ENCODE data around the gene CKAP5. TPM values are rescaled to one million over a fixed set of nuclear protein-coding genes. Genes with fewer than 3 reads are reported as not detected.

CKAP5 gene
- total RNA-seq, 3 donors from 2014 or later = 32.1 to 45.2 (median 41.4) TPM

DNA sequence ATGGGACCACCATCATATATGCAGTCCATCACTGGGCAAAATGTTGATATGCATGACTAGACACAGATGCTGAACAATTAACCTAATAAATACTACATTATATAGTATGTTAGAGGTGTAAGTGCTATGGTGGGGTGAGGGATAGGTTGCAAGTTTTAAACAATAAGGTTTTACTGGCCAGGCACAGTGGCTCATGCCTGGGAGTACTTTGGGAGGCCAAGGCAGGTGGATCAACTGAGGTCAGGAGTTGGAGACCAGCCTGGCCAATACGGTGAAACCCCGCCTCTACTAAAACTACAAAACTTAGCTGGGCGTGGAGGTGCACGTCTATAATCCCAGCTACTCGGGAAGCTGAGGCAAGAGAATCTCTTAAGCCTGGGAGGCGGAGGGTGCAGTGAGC lies 98.9 kb downstream of the CKAP5 start:
- no peak overlapping the region for H3K4me3 ChIP-seq
- DNase-seq (ENCODE audit: low spot score in 2 of 2) = no peak
- H3K4me1 ChIP-seq = no peaks in the 10 kb centered on the region
- TF ChIP-seq POLR2A (IDR thresholded peaks at IDR 0.05) = no peak
- no peak for TF ChIP-seq POLR2AphosphoS5 (IDR thresholded peaks at IDR 0.05)
- TF ChIP-seq, protein P1, sequence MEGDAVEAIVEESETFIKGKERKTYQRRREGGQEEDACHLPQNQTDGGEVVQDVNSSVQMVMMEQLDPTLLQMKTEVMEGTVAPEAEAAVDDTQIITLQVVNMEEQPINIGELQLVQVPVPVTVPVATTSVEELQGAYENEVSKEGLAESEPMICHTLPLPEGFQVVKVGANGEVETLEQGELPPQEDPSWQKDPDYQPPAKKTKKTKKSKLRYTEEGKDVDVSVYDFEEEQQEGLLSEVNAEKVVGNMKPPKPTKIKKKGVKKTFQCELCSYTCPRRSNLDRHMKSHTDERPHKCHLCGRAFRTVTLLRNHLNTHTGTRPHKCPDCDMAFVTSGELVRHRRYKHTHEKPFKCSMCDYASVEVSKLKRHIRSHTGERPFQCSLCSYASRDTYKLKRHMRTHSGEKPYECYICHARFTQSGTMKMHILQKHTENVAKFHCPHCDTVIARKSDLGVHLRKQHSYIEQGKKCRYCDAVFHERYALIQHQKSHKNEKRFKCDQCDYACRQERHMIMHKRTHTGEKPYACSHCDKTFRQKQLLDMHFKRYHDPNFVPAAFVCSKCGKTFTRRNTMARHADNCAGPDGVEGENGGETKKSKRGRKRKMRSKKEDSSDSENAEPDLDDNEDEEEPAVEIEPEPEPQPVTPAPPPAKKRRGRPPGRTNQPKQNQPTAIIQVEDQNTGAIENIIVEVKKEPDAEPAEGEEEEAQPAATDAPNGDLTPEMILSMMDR (IDR thresholded peaks at IDR 0.05) = no peak
- H3K27me3 ChIP-seq = no peaks in the 10 kb centered on the region
- intact Hi-C loops (cut with DNase I; ENCODE audit: low total_unique reads) = no loop called here
- peaks cover 14% of the 10 kb centered on the region for H3K36me3 ChIP-seq
- H3K9me3 ChIP-seq = no peaks in the 10 kb centered on the region
- H3K27ac ChIP-seq = no peak overlapping the region

DNA sequence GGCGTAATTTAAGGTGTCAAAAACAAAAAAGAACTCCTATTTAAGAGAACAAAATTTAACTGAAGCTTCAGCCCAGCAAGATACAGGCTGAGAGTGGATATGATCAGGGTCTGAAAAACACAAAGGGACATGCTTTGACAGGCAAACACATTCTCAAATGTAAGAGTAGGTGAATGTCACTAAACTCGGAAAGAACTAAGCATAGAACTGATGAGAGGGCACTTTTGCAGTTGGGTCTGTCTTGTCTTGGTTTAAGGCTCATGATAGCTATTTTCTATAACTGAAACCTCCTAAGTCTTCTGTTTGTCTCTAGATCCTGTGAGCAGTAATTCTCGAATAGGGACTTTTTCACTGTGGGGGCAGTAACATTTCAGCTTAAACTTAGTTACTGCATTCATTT lies 100.1 kb downstream of the CKAP5 start:
- intact Hi-C loops (cut with DNase I; ENCODE audit: low total_unique reads) = no loop called here
- no peaks in the 10 kb centered on the region for H3K9me3 ChIP-seq
- H3K4me3 ChIP-seq = no peak overlapping the region
- no peaks in the 10 kb centered on the region for H3K4me1 ChIP-seq
- H3K36me3 ChIP-seq = peaks cover 14% of the 10 kb centered on the region
- DNase-seq (ENCODE audit: low spot score in 2 of 2) = no peak
- H3K27me3 ChIP-seq = no peaks in the 10 kb centered on the region
- H3K27ac ChIP-seq = no peak overlapping the region
- TF ChIP-seq, protein P1 (IDR thresholded peaks at IDR 0.05) = no peak
- TF ChIP-seq POLR2A (IDR thresholded peaks at IDR 0.05) (no peak), POLR2AphosphoS5 (IDR thresholded peaks at IDR 0.05) (no peak)

DNA sequence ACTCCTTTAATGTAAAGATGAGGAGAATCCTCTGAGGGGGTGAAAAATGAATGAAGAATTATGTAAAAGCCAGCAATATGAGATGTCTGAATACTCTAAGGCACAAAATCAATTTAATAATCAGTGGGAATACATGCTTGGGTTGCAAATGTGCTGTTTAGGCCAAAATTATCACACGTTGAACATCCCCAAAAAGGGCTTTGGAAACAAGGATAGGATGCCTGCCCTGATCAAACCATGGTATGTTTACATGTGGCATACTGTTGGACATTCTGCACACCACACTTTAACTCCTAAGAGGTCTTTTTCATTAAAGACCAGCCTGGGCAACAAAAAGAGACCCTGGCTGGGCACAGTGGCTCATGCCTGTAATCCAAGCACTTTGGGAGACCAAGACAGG lies 100.8 kb downstream of the CKAP5 start:
- H3K4me1 ChIP-seq = no peaks in the 10 kb centered on the region
- no peaks in the 10 kb centered on the region for H3K27me3 ChIP-seq
- no peak for DNase-seq (ENCODE audit: low spot score in 2 of 2)
- intact Hi-C loops (cut with DNase I; ENCODE audit: low total_unique reads) = no loop called here
- no peaks in the 10 kb centered on the region for H3K9me3 ChIP-seq
- no peak for TF ChIP-seq POLR2A (IDR thresholded peaks at IDR 0.05)
- TF ChIP-seq, protein P1 (IDR thresholded peaks at IDR 0.05) = no peak
- no peak for TF ChIP-seq POLR2AphosphoS5 (IDR thresholded peaks at IDR 0.05)
- no peak overlapping the region for H3K4me3 ChIP-seq
- H3K36me3 ChIP-seq = peaks cover 9% of the 10 kb centered on the region
- no peak overlapping the region for H3K27ac ChIP-seq

DNA sequence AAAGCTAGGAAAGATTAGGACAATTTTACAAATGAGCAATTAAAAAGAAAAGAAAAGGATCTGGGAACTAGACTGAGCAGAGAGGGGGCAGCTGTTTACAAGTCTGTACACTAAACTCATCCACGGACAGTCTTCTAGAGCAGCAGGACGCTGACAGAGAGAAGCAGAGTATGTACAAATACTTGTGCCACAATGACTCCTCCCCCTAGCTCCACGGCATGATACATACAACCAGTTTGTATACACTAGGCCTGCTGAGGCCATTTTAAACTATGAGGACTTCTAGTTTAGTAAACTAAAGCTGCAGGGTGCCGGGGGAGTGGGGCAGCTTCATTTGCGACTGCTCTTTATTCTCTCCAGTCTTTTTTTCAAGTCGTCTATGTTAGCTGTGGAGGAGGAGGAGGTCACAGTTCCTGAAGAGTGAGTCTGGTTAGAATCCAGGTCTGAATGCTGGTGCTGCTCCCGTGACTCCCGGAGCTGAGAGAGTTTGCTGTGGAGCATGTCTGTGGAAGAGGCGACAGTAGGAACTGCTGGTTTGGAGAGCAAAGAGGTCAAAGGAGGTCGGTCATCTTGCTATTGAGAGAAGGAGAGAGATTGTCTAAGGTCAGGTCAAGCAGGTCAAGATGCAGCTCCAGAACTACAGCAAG lies 102.3 kb downstream of the CKAP5 start:
- H3K36me3 ChIP-seq = peaks cover 7% of the 10 kb centered on the region
- intact Hi-C loops (cut with DNase I; ENCODE audit: low total_unique reads) = no loop called here
- H3K9me3 ChIP-seq = no peaks in the 10 kb centered on the region
- TF ChIP-seq POLR2AphosphoS5 (IDR thresholded peaks at IDR 0.05) (no peak), POLR2A (IDR thresholded peaks at IDR 0.05) (no peak)
- TF ChIP-seq, protein P1 (IDR thresholded peaks at IDR 0.05) = no peak
- H3K27me3 ChIP-seq = no peaks in the 10 kb centered on the region
- H3K4me3 ChIP-seq = no peak overlapping the region
- no peaks in the 10 kb centered on the region for H3K4me1 ChIP-seq
- no peak for DNase-seq (ENCODE audit: low spot score in 2 of 2)
- H3K27ac ChIP-seq = no peak overlapping the region

DNA sequence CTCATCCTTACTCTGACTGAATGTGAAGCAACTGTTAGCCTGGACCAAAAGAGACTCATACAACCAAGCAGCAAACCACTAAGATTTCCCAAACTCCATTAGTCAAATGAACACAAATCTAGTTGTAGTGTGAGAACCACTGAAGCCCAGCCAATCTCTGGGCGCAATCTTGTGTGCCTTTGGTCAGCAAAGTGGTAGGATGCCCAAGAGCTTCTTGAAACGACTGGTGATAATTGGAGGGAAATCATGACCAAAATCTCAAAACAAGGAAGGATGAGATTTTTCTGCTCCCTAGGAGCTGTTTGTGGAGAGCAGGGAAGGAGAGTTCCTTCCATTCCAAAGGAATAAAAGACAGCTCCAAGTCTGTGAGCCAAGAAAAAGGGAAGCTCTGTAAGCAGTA lies 103.0 kb downstream of the CKAP5 start:
- intact Hi-C loops (cut with DNase I; ENCODE audit: low total_unique reads) = no loop called here
- DNase-seq (ENCODE audit: low spot score in 2 of 2) = no peak
- H3K27ac ChIP-seq = no peak overlapping the region
- TF ChIP-seq POLR2A (IDR thresholded peaks at IDR 0.05) = no peak
- no peak for TF ChIP-seq POLR2AphosphoS5 (IDR thresholded peaks at IDR 0.05)
- TF ChIP-seq, protein P1 (IDR thresholded peaks at IDR 0.05) = no peak
- H3K27me3 ChIP-seq = no peaks in the 10 kb centered on the region
- peaks cover 7% of the 10 kb centered on the region for H3K36me3 ChIP-seq
- no peaks in the 10 kb centered on the region for H3K9me3 ChIP-seq
- no peaks in the 10 kb centered on the region for H3K4me1 ChIP-seq
- no peak overlapping the region for H3K4me3 ChIP-seq
